M059J (cell line): Measurements from ENCODE around the gene UBE2I. TPM values are rescaled to one million over a fixed set of nuclear protein-coding genes. Genes with fewer than 3 reads are reported as not detected.

ENCODE experiments used
- DNase-seq: peaks from one replicate; pipeline ENCODE4 v3.0.0-alpha.2; 2012; ENCODE audit warnings: low read depth
- total RNA-seq: library from RNA; depleted of rRNA; stranded (reverse); fragments of >200 nt; shearing (Covaris generic); gene quantifications from 2 replicates; pipeline ENCODE4 v1.2.3, GENCODE V29; 2014; rRNA removed

The UBE2I gene
- total RNA-seq, 1 experiment from 2014 or later = 85.7 TPM

GRCh38 chr16:1361685-1362360 is 52.4 kb downstream of the UBE2I start:
- no peak for DNase-seq

GRCh38 chr16:1362807-1363206 is 53.4 kb downstream of the UBE2I start:
- no peak for DNase-seq

GRCh38 chr16:1363501-1364041 is 54.1 kb downstream of the UBE2I start:
- DNase-seq = no peak

GRCh38 chr16:1364510-1364909 is 55.1 kb downstream of the UBE2I start:
- no peak for DNase-seq

GRCh38 chr16:1366060-1366711 is 56.8 kb downstream of the UBE2I start:
- DNase-seq = no peak

GRCh38 chr16:1366712-1367299 is 57.4 kb downstream of the UBE2I start:
- no peak for DNase-seq

- DNase-seq = no peak
Measured at GRCh38 chr16:1367486-1368174, 58.2 kb downstream of the UBE2I start.

- DNase-seq = no peak
Measured at GRCh38 chr16:1371054-1371978, 61.9 kb downstream of the UBE2I start.

- DNase-seq = no peak
Measured at GRCh38 chr16:1372292-1372950, 63.0 kb downstream of the UBE2I start.

GRCh38 chr16:1374418-1375297 is 65.2 kb downstream of the UBE2I start:
- DNase-seq = no peak

GRCh38 chr16:1375298-1375640 is 65.8 kb downstream of the UBE2I start:
- no peak for DNase-seq

GRCh38 chr16:1375741-1376410 is 66.4 kb downstream of the UBE2I start:
- DNase-seq = no peak

Other genes with a start within 250 kb of the UBE2I start
- gene SSTR5, start 236.9 kb upstream of the UBE2I start, total RNA-seq = not detected in 2 replicates
- gene C1QTNF8, start 213.4 kb upstream of the UBE2I start, total RNA-seq = not detected in 2 replicates
- 0.02 TPM in 1 of 2 replicates, not detected in the other for gene CACNA1H, start 156.5 kb upstream of the UBE2I start, total RNA-seq
- gene TPSG1, start 84.4 kb upstream of the UBE2I start, total RNA-seq = not detected in 2 replicates
- gene TPSB2, start 79.5 kb upstream of the UBE2I start, total RNA-seq = 0.17 TPM in 1 of 2 replicates, not detected in the other
- not detected in 2 replicates for gene TPSAB1, start 68.9 kb upstream of the UBE2I start, total RNA-seq
- gene TPSD1, start 53.6 kb upstream of the UBE2I start, total RNA-seq = not detected in 2 replicates
- gene BAIAP3, start 24.0 kb downstream of the UBE2I start, total RNA-seq = 0.34 TPM in 1 of 2 replicates, not detected in the other
- 54.2 and 101 TPM in 2 replicates for gene TSR3, start 42.2 kb downstream of the UBE2I start, total RNA-seq
- 43.8 and 50.1 TPM in 2 replicates for gene GNPTG, start 42.3 kb downstream of the UBE2I start, total RNA-seq
- 6.5 and 13.0 TPM in 2 replicates for gene UNKL, start 105.1 kb downstream of the UBE2I start, total RNA-seq
- 21.8 and 23.4 TPM in 2 replicates for gene UQCC4, start 111.1 kb downstream of the UBE2I start, total RNA-seq
- not detected in 2 replicates for gene PERCC1, start 121.4 kb downstream of the UBE2I start, total RNA-seq
- gene CCDC154, start 134.9 kb downstream of the UBE2I start, total RNA-seq = 0.05 TPM in 1 of 2 replicates, not detected in the other
- 44.0 and 84.0 TPM in 2 replicates for gene CLCN7, start 165.4 kb downstream of the UBE2I start, total RNA-seq
- gene PTX4, start 179.3 kb downstream of the UBE2I start, total RNA-seq = not detected in 2 replicates
- 15.1 and 16.6 TPM in 2 replicates for gene TELO2, start 183.7 kb downstream of the UBE2I start, total RNA-seq
- not detected in 2 replicates for gene TMEM204, start 224.0 kb downstream of the UBE2I start, total RNA-seq